Neuronal stem cell (in vitro differentiated cells): ENCODE results near the gene RSL24D1.

Source experiments
- DNase-seq: peaks from one replicate; pipeline ENCODE4 v3.0.0-alpha.2; 2013; ENCODE audit warnings: low spot score
- H2AFZ ChIP-seq: one replicate; pipeline ENCODE4 v1.6.1; 2013; ENCODE audit warnings: mild to moderate bottlenecking, low read length, inconsistent platforms
- H2AK5ac ChIP-seq: 2 replicates; pipeline ENCODE4 v1.6.1; 2013; ENCODE audit warnings: low read depth, mild to moderate bottlenecking, inconsistent platforms, low read length, moderate library complexity, mixed read lengths
- H2BK120ac ChIP-seq: 2 replicates; pipeline ENCODE4 v1.6.1; 2013; ENCODE audit warnings: low read depth, mild to moderate bottlenecking, inconsistent platforms, low read length, moderate library complexity, mixed read lengths
- H2BK12ac ChIP-seq: one replicate; pipeline ENCODE4 v1.6.1; 2013; ENCODE audit warnings: low read length, inconsistent platforms
- H2BK15ac ChIP-seq: 2 replicates; pipeline ENCODE4 v1.6.1; 2013; ENCODE audit warnings: mild to moderate bottlenecking, low read length, inconsistent platforms, mixed read lengths
- H2BK5ac ChIP-seq: one replicate; pipeline ENCODE4 v1.6.1; 2013; ENCODE audit warnings: inconsistent platforms, mild to moderate bottlenecking, low read length, moderate library complexity
- H3K14ac ChIP-seq: one replicate; pipeline ENCODE4 v1.6.1; 2013; ENCODE audit warnings: low read length, inconsistent platforms
- H3K18ac ChIP-seq: 2 replicates; pipeline ENCODE4 v1.6.1; 2013; ENCODE audit warnings: low read length, inconsistent platforms
- H3K23ac ChIP-seq: 2 replicates; pipeline ENCODE4 v1.6.1; 2013; ENCODE audit warnings: low read depth, mild to moderate bottlenecking, mixed read lengths, low read length, inconsistent platforms; ENCODE audit not compliant: poor library complexity
- H3K27ac ChIP-seq: replicated peaks from 3 replicates; pipeline ENCODE4 v1.5.1; 2013; ENCODE audit warnings: low read length, inconsistent platforms
- H3K27me3 ChIP-seq, 3 experiments: 2 replicates each; pipeline ENCODE4 v1.6.1; 2013; ENCODE audit warnings: low read length in 3 of 3, mild to moderate bottlenecking in 2 of 3, inconsistent platforms in 1 of 3, low read depth in 1 of 3, mixed read lengths in 1 of 3, moderate library complexity in 1 of 3; ENCODE audit not compliant: control insufficient read depth in 3 of 3, insufficient read depth in 3 of 3
- H3K36me3 ChIP-seq, 2 donors: replicated peaks in 1 of 2; 2 replicates each; pipeline ENCODE4 v1.6.1; 2013; ENCODE audit warnings: low read length in 2 of 2; ENCODE audit not compliant: control insufficient read depth in 2 of 2, insufficient read depth in 2 of 2
- H3K4ac ChIP-seq: 2 replicates; pipeline ENCODE4 v1.6.1; 2013; ENCODE audit warnings: inconsistent platforms, mild to moderate bottlenecking, low read length, moderate library complexity
- H3K4me1 ChIP-seq, 2 donors: 1 replicate in 1 of 2; 2 replicates in 1 of 2; pipeline ENCODE4 v1.6.1; 2013; ENCODE audit warnings: low read length in 2 of 2, low read depth in 1 of 2; ENCODE audit not compliant: control insufficient read depth in 2 of 2, insufficient read depth in 1 of 2
- H3K4me2 ChIP-seq: one replicate; pipeline ENCODE4 v1.6.1; 2013; ENCODE audit warnings: mild to moderate bottlenecking, low read length, inconsistent platforms; ENCODE audit not compliant: insufficient read depth, poor library complexity, severe bottlenecking
- H3K4me3 ChIP-seq, 2 donors: 2 replicates each; pipeline ENCODE4 v1.5.1; 2013; ENCODE audit warnings: low read length in 2 of 2, mild to moderate bottlenecking in 2 of 2, inconsistent platforms in 1 of 2, moderate library complexity in 1 of 2
- H3K79me1 ChIP-seq: one replicate; pipeline ENCODE4 v1.6.1; 2013; ENCODE audit warnings: low read depth, mild to moderate bottlenecking, inconsistent platforms, low read length, moderate library complexity
- H3K9ac ChIP-seq: one replicate; pipeline ENCODE4 v1.6.1; 2013; ENCODE audit warnings: mild to moderate bottlenecking, low read depth, low read length, inconsistent platforms; ENCODE audit not compliant: poor library complexity
- H3K9me3 ChIP-seq, 2 donors: replicated peaks in 1 of 2; 2 replicates each; pipeline versions ENCODE3 to v1.6.1; 2013; ENCODE audit warnings: low read length in 2 of 2, mild to moderate bottlenecking in 2 of 2, inconsistent platforms in 1 of 2, low read depth in 1 of 2, mixed read lengths in 1 of 2, moderate library complexity in 1 of 2; ENCODE audit not compliant: control insufficient read depth in 2 of 2, insufficient read depth in 1 of 2
- H4K8ac ChIP-seq: one replicate; pipeline ENCODE4 v1.6.1; 2013; ENCODE audit warnings: low read depth, mild to moderate bottlenecking, inconsistent platforms, low read length, moderate library complexity
- H4K91ac ChIP-seq: one replicate; pipeline ENCODE4 v1.6.1; 2013; ENCODE audit warnings: low read length, low read depth, mild to moderate bottlenecking, inconsistent platforms; ENCODE audit not compliant: poor library complexity
- WGBS, 2 donors: extraction: QIAGEN DNeasy Blood & Tissue Kit; methylation state at CpG; one replicate each; pipeline ENCODE4 v1.1.7; 2013; ENCODE audit warnings: missing lambda C conversion rate in 2 of 2, mixed read lengths in 1 of 2; ENCODE audit not compliant: insufficient read length in 2 of 2, insufficient replicate concordance in 1 of 2; ENCODE audit errors: extremely low coverage in 2 of 2; 5-methylcytosine and 5-hydroxymethylcytosine counted together

RSL24D1 gene

GRCh38 chr15:55132672-55133071, 64.1 kb downstream of the RSL24D1 start:
- Histone ChIP-seq H2AFZ (no peak overlapping the region), H3K4me1 (no peaks in the 10 kb centered on the region)

More at GRCh38 chr15:55132672-55133071, 64.1 kb downstream of the RSL24D1 start:
- no peak overlapping the region for H2BK120ac ChIP-seq
- no peak for DNase-seq
- H4K91ac ChIP-seq, result no peak overlapping the region
- H3K9ac ChIP-seq, result no peak overlapping the region
- no peak overlapping the region for H3K4ac ChIP-seq
- no CpG with 5 or more reads among the region's 2 CpGs for WGBS, 2 donors
- no peak overlapping the region for H3K4me3 ChIP-seq
- H4K8ac ChIP-seq, result no peak overlapping the region
- H2BK12ac ChIP-seq, result no peak overlapping the region
- no peaks in the 10 kb centered on the region for H3K36me3 ChIP-seq
- no peaks in the 10 kb centered on the region for H3K27me3 ChIP-seq
- no peak overlapping the region for H3K23ac ChIP-seq
- H3K18ac ChIP-seq, result no peak overlapping the region
- no peaks in the 10 kb centered on the region for H3K9me3 ChIP-seq
- no peaks in the 10 kb centered on the region for H3K79me1 ChIP-seq
- no peak overlapping the region for H2AK5ac ChIP-seq
- no peak overlapping the region for H3K4me2 ChIP-seq
- no peak overlapping the region for H3K14ac ChIP-seq
- H2BK5ac ChIP-seq, result no peak overlapping the region
- H2BK15ac ChIP-seq, result no peak overlapping the region
- no peak overlapping the region for H3K27ac ChIP-seq
